Left ventricle myocardium superior (tissue), 1 donor: Measurements from ENCODE around the gene CEACAM3. TPM values are rescaled to one million over a fixed set of nuclear protein-coding genes. Genes with fewer than 3 reads are reported as not detected.

ENCODE experiments used
- ATAC-seq: fragments of 200-7000 bp; cut with Tn5 transposase; one replicate; pipeline ENCODE4 v1.9.1; 2020; ENCODE audit warnings: mild to moderate bottlenecking, moderate library complexity
- DNase-seq: peaks from one replicate; pipeline ENCODE4 v3.0.0-alpha.2; 2020
- intact Hi-C: fragments of 100-400 bp; cut with micrococcal nuclease; formaldehyde crosslinking; loops from one replicate; pipeline ENCODE4 v1.11.0; 2022
- total RNA-seq: library from RNA; stranded (reverse); fragmentation: NEBNext Ultra II Directional; extraction: Animal tissue kit (Norgen Biotek cat#: 25700); gene quantifications from one replicate; pipeline ENCODE4 v1.2.1, GENCODE V29; 2021
- donor health status: DM: no; HTN: yes; CAD: no; lungs with severe emphysema.

CEACAM3 gene
- total RNA-seq, 1 donor from 2014 or later: 0.32 TPM

- ATAC-seq: no peak
- intact Hi-C loops: no loop called here
- no peak for DNase-seq
Observed at GRCh38 chr19:41837981-41838708, 41.8 kb downstream of the CEACAM3 start.

- no peak for ATAC-seq
- DNase-seq: no peak
- intact Hi-C loops: no loop called here
Observed at GRCh38 chr19:41839211-41839610, 42.8 kb downstream of the CEACAM3 start.

GRCh38 chr19:41843371-41843770 lies 47.0 kb downstream of the CEACAM3 start:
- no peak for DNase-seq
- ATAC-seq: no peak
- intact Hi-C loops: no loop called here

GRCh38 chr19:41844601-41845000 lies 48.2 kb downstream of the CEACAM3 start, which contains the start of gene LYPD4:
Gene LYPD4, minus strand, starts transcription at chr19:41844683. Its CDS starts 5,398 bp downstream, at chr19:41839285.
- intact Hi-C loops: no loop called here
- DNase-seq: no peak
- ATAC-seq: no peak

GRCh38 chr19:41845001-41845050 lies 48.4 kb downstream of the CEACAM3 start, which contains the start of gene DMRTC2:
Gene DMRTC2, plus strand, starts transcription at chr19:41845042. Its CDS starts 2,387 bp downstream, at chr19:41847429.
- ATAC-seq: no peak
- intact Hi-C loops: no loop called here
- DNase-seq: no peak

- ATAC-seq (no peak), DNase-seq (no peak)
- intact Hi-C loops: no loop called here
Observed at GRCh38 chr19:41845051-41845590, 48.7 kb downstream of the CEACAM3 start.

- ATAC-seq (no peak), DNase-seq (no peak)
- intact Hi-C loops: no loop called here
Observed at GRCh38 chr19:41847351-41848105, 51.1 kb downstream of the CEACAM3 start.

- intact Hi-C loops: no loop called here
- DNase-seq: no peak
Observed at GRCh38 chr19:41848666-41849065, 52.3 kb downstream of the CEACAM3 start.

GRCh38 chr19:41849067-41849466 lies 52.7 kb downstream of the CEACAM3 start:
- ATAC-seq: no peak
- intact Hi-C loops: no loop called here
- DNase-seq: no peak

More at GRCh38 chr19:41848666-41849065, 52.3 kb downstream of the CEACAM3 start:
- ATAC-seq: no peak

- ATAC-seq: no peak
- no peak for DNase-seq
- intact Hi-C loops: no loop called here
Observed at GRCh38 chr19:41850381-41850780, 54.0 kb downstream of the CEACAM3 start.

- ATAC-seq (no peak), DNase-seq (no peak)
- intact Hi-C loops: no loop called here
Observed at GRCh38 chr19:41851456-41851855, 55.1 kb downstream of the CEACAM3 start.

- DNase-seq (no peak), ATAC-seq (no peak)
- intact Hi-C loops: no loop called here
Observed at GRCh38 chr19:41853344-41853743, 57.0 kb downstream of the CEACAM3 start.

GRCh38 chr19:41853768-41854167 lies 57.4 kb downstream of the CEACAM3 start:
- intact Hi-C loops: no loop called here
- no peak for ATAC-seq
- DNase-seq: no peak

GRCh38 chr19:41859213-41859617 lies 62.8 kb downstream of the CEACAM3 start:
- DNase-seq: no peak
- ATAC-seq: no peak
- intact Hi-C loops: no loop called here

- ATAC-seq (peak; percentile 95), DNase-seq (peak; percentile 99)
- intact Hi-C loops: no loop called here
Observed at GRCh38 chr19:41859618-41860418, 63.4 kb downstream of the CEACAM3 start, which contains the start of gene RPS19. Gene RPS19, plus strand, starts transcription at chr19:41860255. Its CDS starts 520 bp downstream, at chr19:41860775.

- peak; percentile 46 for DNase-seq
- no peak for ATAC-seq
- intact Hi-C loops: no loop called here
Observed at GRCh38 chr19:41860419-41861115, 64.2 kb downstream of the CEACAM3 start.
